Panc1 (cell line): ENCODE data around the gene CNTN1. TPM values are rescaled to one million over a fixed set of nuclear protein-coding genes. Genes with fewer than 3 reads are reported as not detected.

Source experiments
- ATAC-seq: fragments of 200-7000 bp; cut with Tn5 transposase; 2 replicates; pipeline ENCODE4 v1.9.1; 2020; ENCODE audit warnings: mild to moderate bottlenecking, moderate library complexity
- BruUV-seq: library from RNA; stranded (reverse); fragments of 400-500 nt; replicated peaks from 2 replicates; lab custom pipeline; 2021; lab: Mats Ljungman, UMichigan
- CTCF ChIA-PET: fragments of 300-600 bp; sonication (Branson Sonifier 250); formaldehyde crosslinking; loops from one replicate; lab custom pipeline; 2022; ENCODE audit warnings: antibody characterized with exemption; lab: Charles Lee
- POLR2A ChIA-PET: fragments of 300-600 bp; sonication (Branson Sonifier 250); formaldehyde crosslinking; loops from one replicate; lab custom pipeline; 2022; ENCODE audit warnings: antibody characterized with exemption; lab: Charles Lee
- DNase-seq: peaks from one replicate; pipeline ENCODE4 v3.0.0-alpha.2; 2010; ENCODE audit warnings: low read depth, low spot score
- H3K27ac ChIP-seq: 2 replicates; pipeline ENCODE4 v1.5.1; 2011; ENCODE audit warnings: mild to moderate bottlenecking, low read length, inconsistent platforms
- H3K27me3 ChIP-seq: fragments of 200-500 bp; sonication (Bioruptor generic); 2 replicates; pipeline ENCODE4 v1.6.0; 2014; ENCODE audit warnings: low read length, inconsistent platforms; ENCODE audit not compliant: control insufficient read depth, insufficient read depth
- H3K36me3 ChIP-seq: fragments of 200-500 bp; sonication (Bioruptor generic); 2 replicates; pipeline ENCODE4 v1.5.1; 2014; ENCODE audit warnings: inconsistent platforms, mild to moderate bottlenecking, low read length, moderate library complexity; ENCODE audit not compliant: control insufficient read depth, insufficient read depth
- H3K4me1 ChIP-seq: 2 replicates; pipeline ENCODE4 v1.5.1; 2011; ENCODE audit warnings: inconsistent platforms, mild to moderate bottlenecking, low read length, moderate library complexity; ENCODE audit not compliant: control insufficient read depth, insufficient read depth
- H3K4me3 ChIP-seq, 2 experiments: 2 replicates each; pipeline ENCODE4 v1.5.1; 2011 to 2012; ENCODE audit warnings: low read depth in 2 of 2, low read length in 2 of 2, mild to moderate bottlenecking in 2 of 2, inconsistent platforms in 1 of 2, moderate library complexity in 1 of 2
- H3K9me3 ChIP-seq: fragments of 200-500 bp; sonication (Bioruptor generic); 2 replicates; pipeline ENCODE4 v1.5.1; 2014; ENCODE audit warnings: low read depth, mild to moderate bottlenecking, inconsistent platforms, low read length, moderate library complexity; ENCODE audit not compliant: control insufficient read depth, insufficient read depth
- POLR2AphosphoS5 ChIP-seq: IDR thresholded peaks from 2 replicates; pipeline ENCODE4 v1.6.1; 2012; ENCODE audit warnings: mild to moderate bottlenecking, low read depth, low read length, moderate library complexity
- SIN3A ChIP-seq: IDR thresholded peaks from 2 replicates; pipeline ENCODE4 v1.6.1; 2012; ENCODE audit warnings: low read depth, mild to moderate bottlenecking, low read length, moderate library complexity, borderline replicate concordance; ENCODE audit not compliant: insufficient read depth
- TCF7L2 ChIP-seq: IDR thresholded peaks from 2 replicates; pipeline ENCODE4 v1.6.1; 2011; ENCODE audit warnings: mild to moderate bottlenecking, low read depth, low read length, inconsistent platforms
- in situ Hi-C: cut with HindIII; loops from 2 replicates; pipeline ENCODE4 v1.10.0; 2016; ENCODE audit warnings: low sequenced_read_pairs, low pct_unique_long_range_greater_than_20kb
- intact Hi-C: fragments of 100-400 bp; cut with micrococcal nuclease; formaldehyde crosslinking; loops from one replicate; pipeline ENCODE4 v1.10.0; 2022; ENCODE audit not compliant: unreplicated experiment
- total RNA-seq: library from RNA; stranded (reverse); gene quantifications from one replicate; pipeline ENCODE4 v1.2.1, GENCODE V29; 2021; ENCODE audit not compliant: unreplicated experiment
- TF ChIP-seq, protein P1 (sequence below), 2 experiments: IDR thresholded peaks; 2 replicates each; pipeline ENCODE4 v1.6.1; 2011 to 2012; ENCODE audit warnings: low read depth in 2 of 2, control low read depth in 1 of 2, low read length in 1 of 2, mild to moderate bottlenecking in 1 of 2, moderate library complexity in 1 of 2; ENCODE audit not compliant: insufficient read depth in 1 of 2
- TF ChIP-seq, protein P2 (sequence below): fragments of 450-650 bp; IDR thresholded peaks from 2 replicates; pipeline ENCODE4 v1.5.1; 2017; ENCODE audit warnings: mild to moderate bottlenecking

The CNTN1 gene
- total RNA-seq, 1 experiment from 2014 or later, result not detected

DNA sequence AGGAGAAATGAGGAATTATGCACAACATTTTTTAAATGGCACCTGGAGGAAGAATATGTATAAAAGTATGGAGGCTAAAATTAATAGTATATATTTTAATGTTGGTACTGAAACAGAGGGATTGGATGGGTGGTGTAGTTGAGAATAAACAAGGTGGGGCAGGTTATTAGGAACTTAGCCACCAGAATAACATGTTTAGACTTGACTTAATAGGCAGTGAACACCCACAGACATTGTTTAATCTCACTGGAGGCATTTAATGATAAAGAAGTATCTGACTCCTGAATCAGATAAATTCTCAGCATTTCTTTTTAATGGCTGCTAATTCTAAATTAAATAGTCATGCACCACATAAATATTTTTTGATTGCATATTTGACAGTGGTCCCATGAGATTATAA, 139.7 kb downstream of the CNTN1 start:
- TF ChIP-seq TCF7L2, result no peak
- TF ChIP-seq SIN3A, result no peak
- TF ChIP-seq, protein P1, sequence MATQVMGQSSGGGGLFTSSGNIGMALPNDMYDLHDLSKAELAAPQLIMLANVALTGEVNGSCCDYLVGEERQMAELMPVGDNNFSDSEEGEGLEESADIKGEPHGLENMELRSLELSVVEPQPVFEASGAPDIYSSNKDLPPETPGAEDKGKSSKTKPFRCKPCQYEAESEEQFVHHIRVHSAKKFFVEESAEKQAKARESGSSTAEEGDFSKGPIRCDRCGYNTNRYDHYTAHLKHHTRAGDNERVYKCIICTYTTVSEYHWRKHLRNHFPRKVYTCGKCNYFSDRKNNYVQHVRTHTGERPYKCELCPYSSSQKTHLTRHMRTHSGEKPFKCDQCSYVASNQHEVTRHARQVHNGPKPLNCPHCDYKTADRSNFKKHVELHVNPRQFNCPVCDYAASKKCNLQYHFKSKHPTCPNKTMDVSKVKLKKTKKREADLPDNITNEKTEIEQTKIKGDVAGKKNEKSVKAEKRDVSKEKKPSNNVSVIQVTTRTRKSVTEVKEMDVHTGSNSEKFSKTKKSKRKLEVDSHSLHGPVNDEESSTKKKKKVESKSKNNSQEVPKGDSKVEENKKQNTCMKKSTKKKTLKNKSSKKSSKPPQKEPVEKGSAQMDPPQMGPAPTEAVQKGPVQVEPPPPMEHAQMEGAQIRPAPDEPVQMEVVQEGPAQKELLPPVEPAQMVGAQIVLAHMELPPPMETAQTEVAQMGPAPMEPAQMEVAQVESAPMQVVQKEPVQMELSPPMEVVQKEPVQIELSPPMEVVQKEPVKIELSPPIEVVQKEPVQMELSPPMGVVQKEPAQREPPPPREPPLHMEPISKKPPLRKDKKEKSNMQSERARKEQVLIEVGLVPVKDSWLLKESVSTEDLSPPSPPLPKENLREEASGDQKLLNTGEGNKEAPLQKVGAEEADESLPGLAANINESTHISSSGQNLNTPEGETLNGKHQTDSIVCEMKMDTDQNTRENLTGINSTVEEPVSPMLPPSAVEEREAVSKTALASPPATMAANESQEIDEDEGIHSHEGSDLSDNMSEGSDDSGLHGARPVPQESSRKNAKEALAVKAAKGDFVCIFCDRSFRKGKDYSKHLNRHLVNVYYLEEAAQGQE (IDR thresholded peaks at IDR 0.05; ENCODE audit: insufficient read depth in 1 of 2, low read depth in 2 of 2, low read length in 1 of 2), result no peak
- Histone ChIP-seq H3K27ac (no peak overlapping the region), H3K4me3 (no peak overlapping the region), H3K27me3 (no peaks in the 10 kb centered on the region), H3K36me3 (no peaks in the 10 kb centered on the region), H3K4me1 (no peaks in the 10 kb centered on the region), H3K9me3 (no peaks in the 10 kb centered on the region)
- no TSS peak for BruUV-seq
- ATAC-seq, result no peak
- in situ Hi-C loops, result no loop called here
- ChIA-PET CTCF (no interaction called here), POLR2A (no interaction called here)
- intact Hi-C loops, result no loop called here
- DNase-seq, result no peak

DNA sequence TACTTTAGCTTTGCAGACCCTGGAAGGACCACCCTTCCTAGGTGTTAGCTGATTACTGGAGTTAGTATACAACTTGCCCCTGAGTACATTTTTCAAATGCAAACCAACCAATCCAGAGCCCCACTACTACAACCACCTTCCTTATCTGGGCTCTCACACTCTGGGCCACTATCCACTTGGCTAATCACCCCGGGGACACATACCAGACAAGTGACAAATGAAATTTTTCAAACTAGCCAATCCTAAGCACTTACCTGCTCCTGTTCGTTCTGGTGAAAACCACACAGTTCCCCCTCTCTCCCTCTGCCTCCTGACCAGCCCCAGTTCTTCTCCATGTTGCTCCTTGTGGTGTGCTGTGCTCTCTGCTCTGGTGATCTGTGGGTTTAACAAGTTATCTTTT, 140.4 kb downstream of the CNTN1 start:
- ChIA-PET POLR2A (no interaction called here), CTCF (no interaction called here)
- no peak for TF ChIP-seq SIN3A
- TF ChIP-seq, protein P1 (IDR thresholded peaks at IDR 0.05; ENCODE audit: insufficient read depth in 1 of 2, low read depth in 2 of 2, low read length in 1 of 2), result no peak
- TF ChIP-seq, protein P2, sequence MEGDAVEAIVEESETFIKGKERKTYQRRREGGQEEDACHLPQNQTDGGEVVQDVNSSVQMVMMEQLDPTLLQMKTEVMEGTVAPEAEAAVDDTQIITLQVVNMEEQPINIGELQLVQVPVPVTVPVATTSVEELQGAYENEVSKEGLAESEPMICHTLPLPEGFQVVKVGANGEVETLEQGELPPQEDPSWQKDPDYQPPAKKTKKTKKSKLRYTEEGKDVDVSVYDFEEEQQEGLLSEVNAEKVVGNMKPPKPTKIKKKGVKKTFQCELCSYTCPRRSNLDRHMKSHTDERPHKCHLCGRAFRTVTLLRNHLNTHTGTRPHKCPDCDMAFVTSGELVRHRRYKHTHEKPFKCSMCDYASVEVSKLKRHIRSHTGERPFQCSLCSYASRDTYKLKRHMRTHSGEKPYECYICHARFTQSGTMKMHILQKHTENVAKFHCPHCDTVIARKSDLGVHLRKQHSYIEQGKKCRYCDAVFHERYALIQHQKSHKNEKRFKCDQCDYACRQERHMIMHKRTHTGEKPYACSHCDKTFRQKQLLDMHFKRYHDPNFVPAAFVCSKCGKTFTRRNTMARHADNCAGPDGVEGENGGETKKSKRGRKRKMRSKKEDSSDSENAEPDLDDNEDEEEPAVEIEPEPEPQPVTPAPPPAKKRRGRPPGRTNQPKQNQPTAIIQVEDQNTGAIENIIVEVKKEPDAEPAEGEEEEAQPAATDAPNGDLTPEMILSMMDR, result no peak
- no peak for TF ChIP-seq POLR2AphosphoS5
- no peak for TF ChIP-seq TCF7L2
- ATAC-seq (no peak), DNase-seq (no peak)
- Histone ChIP-seq H3K27ac (no peak overlapping the region), H3K9me3 (no peaks in the 10 kb centered on the region), H3K4me1 (no peaks in the 10 kb centered on the region), H3K27me3 (no peaks in the 10 kb centered on the region), H3K36me3 (no peaks in the 10 kb centered on the region), H3K4me3 (no peak overlapping the region)
- intact Hi-C loops (no loop called here), in situ Hi-C loops (no loop called here)
- BruUV-seq, result no TSS peak
